Thyroid gland (tissue), 4 donors: ENCODE data around the gene ANKRD36.
"Not testable (repeated sequence)": the region's sequence is repeated elsewhere in the genome, so short reads cannot be mapped to it uniquely, and the experiment has no call there.

Experiments used
- POLR2A ChIP-seq, 2 donors: fragments of 450-650 bp; IDR thresholded peaks; one replicate each; pipeline ENCODE4 v1.6.1; 2017; ENCODE audit warnings: antibody characterized with exemption in 2 of 2, mild to moderate bottlenecking in 2 of 2, moderate library complexity in 1 of 2
- TF ChIP-seq, protein P1 (sequence below), 6 experiments: fragments of 200-600 bp in 3 of 6; fragments of 450-650 bp in 3 of 6; sonication (generic) in 3 of 6; IDR thresholded peaks; one replicate each; pipeline ENCODE4 v1.5.1; 2016 to 2019; ENCODE audit warnings: antibody characterized with exemption in 6 of 6, mild to moderate bottlenecking in 2 of 6, inconsistent platforms in 1 of 6, moderate library complexity in 1 of 6

DNA sequence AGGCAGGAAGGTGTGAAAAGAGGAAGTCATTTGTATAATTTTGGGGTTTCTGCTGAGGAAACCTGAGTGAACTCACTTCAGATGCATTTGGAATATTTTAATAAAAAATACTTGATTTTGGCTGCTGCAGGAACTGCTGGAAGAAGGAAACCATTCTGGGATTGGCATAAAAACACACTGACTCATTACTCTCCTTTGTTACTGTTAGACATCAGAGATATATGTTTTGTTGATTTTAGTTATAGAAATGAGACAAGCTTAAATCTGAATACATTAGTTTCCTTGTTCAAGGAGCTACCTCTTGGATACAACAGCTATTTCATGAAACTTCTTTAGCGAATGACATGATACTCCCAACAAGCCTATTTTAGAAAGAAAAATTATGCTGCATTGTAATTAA, 84.3 kb downstream of the ANKRD36 start:
- TF ChIP-seq POLR2A (IDR thresholded peaks at IDR 0.05) = not testable (repeated sequence)
- TF ChIP-seq, protein P1, sequence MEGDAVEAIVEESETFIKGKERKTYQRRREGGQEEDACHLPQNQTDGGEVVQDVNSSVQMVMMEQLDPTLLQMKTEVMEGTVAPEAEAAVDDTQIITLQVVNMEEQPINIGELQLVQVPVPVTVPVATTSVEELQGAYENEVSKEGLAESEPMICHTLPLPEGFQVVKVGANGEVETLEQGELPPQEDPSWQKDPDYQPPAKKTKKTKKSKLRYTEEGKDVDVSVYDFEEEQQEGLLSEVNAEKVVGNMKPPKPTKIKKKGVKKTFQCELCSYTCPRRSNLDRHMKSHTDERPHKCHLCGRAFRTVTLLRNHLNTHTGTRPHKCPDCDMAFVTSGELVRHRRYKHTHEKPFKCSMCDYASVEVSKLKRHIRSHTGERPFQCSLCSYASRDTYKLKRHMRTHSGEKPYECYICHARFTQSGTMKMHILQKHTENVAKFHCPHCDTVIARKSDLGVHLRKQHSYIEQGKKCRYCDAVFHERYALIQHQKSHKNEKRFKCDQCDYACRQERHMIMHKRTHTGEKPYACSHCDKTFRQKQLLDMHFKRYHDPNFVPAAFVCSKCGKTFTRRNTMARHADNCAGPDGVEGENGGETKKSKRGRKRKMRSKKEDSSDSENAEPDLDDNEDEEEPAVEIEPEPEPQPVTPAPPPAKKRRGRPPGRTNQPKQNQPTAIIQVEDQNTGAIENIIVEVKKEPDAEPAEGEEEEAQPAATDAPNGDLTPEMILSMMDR (IDR thresholded peaks at IDR 0.05) = not testable (repeated sequence)
